ENCODE results near the gene UBR4. TPM values are rescaled to one million over a fixed set of nuclear protein-coding genes. Genes with fewer than 3 reads are reported as not detected.

UBR4 gene
- total and polyA plus RNA-seq, 2 experiments from 2014 or later: 111 to 230 TPM

- peaks cover 88% of the 10 kb centered on the region for H3K36me3 Mint-ChIP-seq (ENCODE audit: low read depth)
- no peaks in the 10 kb centered on the region for H3K4me1 Mint-ChIP-seq
- H3K27ac ChIP-seq (ENCODE audit: low read depth): no peak overlapping the region
- no peaks in the 10 kb centered on the region for H3K9me3 Mint-ChIP-seq
- H3K79me2 ChIP-seq (replicated peaks; ENCODE audit: insufficient read depth): no peaks in the 10 kb centered on the region
- H3K9me2 ChIP-seq (ENCODE audit: insufficient read depth): no peaks in the 10 kb centered on the region
- TF ChIP-seq STAT1 (IDR thresholded peaks at IDR 0.05; ENCODE audit: unreplicated experiment): no peak
- no peak for TF ChIP-seq EZH2 (IDR thresholded peaks at IDR 0.05; ENCODE audit: low read depth, unreplicated experiment)
- TF ChIP-seq ZNF114 (CRISPR knock-in tag; IDR thresholded peaks at IDR 0.05): no peak
- no peak for TF ChIP-seq POLR2AphosphoS5 (IDR thresholded peaks at IDR 0.05; ENCODE audit: low read depth)
- TF ChIP-seq JUNB (IDR thresholded peaks at IDR 0.05; ENCODE audit: unreplicated experiment): no peak
- no peak for TF ChIP-seq REST (IDR thresholded peaks at IDR 0.05; ENCODE audit: unreplicated experiment)
- no peak for TF ChIP-seq CREB1 (CRISPR knock-in tag; IDR thresholded peaks at IDR 0.05; ENCODE audit: low read depth)
- no peak for TF ChIP-seq EZH2phosphoT487 (IDR thresholded peaks at IDR 0.05; ENCODE audit: unreplicated experiment)
- TF ChIP-seq NANOG (IDR thresholded peaks at IDR 0.05; ENCODE audit: borderline replicate concordance): no peak
- TF ChIP-seq, protein P1, sequence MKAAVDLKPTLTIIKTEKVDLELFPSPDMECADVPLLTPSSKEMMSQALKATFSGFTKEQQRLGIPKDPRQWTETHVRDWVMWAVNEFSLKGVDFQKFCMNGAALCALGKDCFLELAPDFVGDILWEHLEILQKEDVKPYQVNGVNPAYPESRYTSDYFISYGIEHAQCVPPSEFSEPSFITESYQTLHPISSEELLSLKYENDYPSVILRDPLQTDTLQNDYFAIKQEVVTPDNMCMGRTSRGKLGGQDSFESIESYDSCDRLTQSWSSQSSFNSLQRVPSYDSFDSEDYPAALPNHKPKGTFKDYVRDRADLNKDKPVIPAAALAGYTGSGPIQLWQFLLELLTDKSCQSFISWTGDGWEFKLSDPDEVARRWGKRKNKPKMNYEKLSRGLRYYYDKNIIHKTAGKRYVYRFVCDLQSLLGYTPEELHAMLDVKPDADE (IDR thresholded peaks at IDR 0.05): no peak
- TF ChIP-seq, protein P2, sequence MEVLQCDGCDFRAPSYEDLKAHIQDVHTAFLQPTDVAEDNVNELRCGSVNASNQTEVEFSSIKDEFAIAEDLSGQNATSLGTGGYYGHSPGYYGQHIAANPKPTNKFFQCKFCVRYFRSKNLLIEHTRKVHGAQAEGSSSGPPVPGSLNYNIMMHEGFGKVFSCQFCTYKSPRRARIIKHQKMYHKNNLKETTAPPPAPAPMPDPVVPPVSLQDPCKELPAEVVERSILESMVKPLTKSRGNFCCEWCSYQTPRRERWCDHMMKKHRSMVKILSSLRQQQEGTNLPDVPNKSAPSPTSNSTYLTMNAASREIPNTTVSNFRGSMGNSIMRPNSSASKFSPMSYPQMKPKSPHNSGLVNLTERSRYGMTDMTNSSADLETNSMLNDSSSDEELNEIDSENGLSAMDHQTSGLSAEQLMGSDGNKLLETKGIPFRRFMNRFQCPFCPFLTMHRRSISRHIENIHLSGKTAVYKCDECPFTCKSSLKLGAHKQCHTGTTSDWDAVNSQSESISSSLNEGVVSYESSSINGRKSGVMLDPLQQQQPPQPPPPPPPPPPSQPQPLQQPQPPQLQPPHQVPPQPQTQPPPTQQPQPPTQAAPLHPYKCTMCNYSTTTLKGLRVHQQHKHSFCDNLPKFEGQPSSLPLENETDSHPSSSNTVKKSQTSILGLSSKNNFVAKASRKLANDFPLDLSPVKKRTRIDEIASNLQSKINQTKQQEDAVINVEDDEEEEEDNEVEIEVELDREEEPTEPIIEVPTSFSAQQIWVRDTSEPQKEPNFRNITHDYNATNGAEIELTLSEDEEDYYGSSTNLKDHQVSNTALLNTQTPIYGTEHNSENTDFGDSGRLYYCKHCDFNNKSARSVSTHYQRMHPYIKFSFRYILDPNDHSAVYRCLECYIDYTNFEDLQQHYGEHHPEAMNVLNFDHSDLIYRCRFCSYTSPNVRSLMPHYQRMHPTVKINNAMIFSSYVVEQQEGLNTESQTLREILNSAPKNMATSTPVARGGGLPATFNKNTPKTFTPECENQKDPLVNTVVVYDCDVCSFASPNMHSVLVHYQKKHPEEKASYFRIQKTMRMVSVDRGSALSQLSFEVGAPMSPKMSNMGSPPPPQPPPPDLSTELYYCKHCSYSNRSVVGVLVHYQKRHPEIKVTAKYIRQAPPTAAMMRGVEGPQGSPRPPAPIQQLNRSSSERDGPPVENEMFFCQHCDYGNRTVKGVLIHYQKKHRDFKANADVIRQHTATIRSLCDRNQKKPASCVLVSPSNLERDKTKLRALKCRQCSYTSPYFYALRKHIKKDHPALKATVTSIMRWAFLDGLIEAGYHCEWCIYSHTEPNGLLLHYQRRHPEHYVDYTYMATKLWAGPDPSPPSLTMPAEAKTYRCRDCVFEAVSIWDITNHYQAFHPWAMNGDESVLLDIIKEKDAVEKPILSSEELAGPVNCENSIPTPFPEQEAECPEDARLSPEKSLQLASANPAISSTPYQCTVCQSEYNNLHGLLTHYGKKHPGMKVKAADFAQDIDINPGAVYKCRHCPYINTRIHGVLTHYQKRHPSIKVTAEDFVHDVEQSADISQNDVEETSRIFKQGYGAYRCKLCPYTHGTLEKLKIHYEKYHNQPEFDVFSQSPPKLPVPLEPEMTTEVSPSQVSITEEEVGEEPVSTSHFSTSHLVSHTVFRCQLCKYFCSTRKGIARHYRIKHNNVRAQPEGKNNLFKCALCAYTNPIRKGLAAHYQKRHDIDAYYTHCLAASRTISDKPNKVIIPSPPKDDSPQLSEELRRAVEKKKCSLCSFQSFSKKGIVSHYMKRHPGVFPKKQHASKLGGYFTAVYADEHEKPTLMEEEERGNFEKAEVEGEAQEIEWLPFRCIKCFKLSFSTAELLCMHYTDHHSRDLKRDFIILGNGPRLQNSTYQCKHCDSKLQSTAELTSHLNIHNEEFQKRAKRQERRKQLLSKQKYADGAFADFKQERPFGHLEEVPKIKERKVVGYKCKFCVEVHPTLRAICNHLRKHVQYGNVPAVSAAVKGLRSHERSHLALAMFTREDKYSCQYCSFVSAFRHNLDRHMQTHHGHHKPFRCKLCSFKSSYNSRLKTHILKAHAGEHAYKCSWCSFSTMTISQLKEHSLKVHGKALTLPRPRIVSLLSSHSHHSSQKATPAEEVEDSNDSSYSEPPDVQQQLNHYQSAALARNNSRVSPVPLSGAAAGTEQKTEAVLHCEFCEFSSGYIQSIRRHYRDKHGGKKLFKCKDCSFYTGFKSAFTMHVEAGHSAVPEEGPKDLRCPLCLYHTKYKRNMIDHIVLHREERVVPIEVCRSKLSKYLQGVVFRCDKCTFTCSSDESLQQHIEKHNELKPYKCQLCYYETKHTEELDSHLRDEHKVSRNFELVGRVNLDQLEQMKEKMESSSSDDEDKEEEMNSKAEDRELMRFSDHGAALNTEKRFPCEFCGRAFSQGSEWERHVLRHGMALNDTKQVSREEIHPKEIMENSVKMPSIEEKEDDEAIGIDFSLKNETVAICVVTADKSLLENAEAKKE (CRISPR knock-in tag; IDR thresholded peaks at IDR 0.05): no peak
- TF ChIP-seq, protein P3, sequence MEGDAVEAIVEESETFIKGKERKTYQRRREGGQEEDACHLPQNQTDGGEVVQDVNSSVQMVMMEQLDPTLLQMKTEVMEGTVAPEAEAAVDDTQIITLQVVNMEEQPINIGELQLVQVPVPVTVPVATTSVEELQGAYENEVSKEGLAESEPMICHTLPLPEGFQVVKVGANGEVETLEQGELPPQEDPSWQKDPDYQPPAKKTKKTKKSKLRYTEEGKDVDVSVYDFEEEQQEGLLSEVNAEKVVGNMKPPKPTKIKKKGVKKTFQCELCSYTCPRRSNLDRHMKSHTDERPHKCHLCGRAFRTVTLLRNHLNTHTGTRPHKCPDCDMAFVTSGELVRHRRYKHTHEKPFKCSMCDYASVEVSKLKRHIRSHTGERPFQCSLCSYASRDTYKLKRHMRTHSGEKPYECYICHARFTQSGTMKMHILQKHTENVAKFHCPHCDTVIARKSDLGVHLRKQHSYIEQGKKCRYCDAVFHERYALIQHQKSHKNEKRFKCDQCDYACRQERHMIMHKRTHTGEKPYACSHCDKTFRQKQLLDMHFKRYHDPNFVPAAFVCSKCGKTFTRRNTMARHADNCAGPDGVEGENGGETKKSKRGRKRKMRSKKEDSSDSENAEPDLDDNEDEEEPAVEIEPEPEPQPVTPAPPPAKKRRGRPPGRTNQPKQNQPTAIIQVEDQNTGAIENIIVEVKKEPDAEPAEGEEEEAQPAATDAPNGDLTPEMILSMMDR (conservative IDR thresholded peaks at IDR 0.05; ENCODE audit: low read depth in 2 of 2): no peak
- no peak for TF ChIP-seq ZNF331 (CRISPR knock-in tag; IDR thresholded peaks at IDR 0.05; ENCODE audit: low read depth)
- H3K36me3 ChIP-seq (ENCODE audit: insufficient read depth): peaks cover 65% of the 10 kb centered on the region
- H3K27ac Mint-ChIP-seq: no peak overlapping the region
- no peak overlapping the region for H2AFZ ChIP-seq
- peaks cover 24% of the 10 kb centered on the region for H4K20me1 ChIP-seq (replicated peaks; ENCODE audit: insufficient read depth)
- no peak overlapping the region for H3K4me2 ChIP-seq
- DNase-seq (ENCODE audit: low spot score) (no peak), ATAC-seq (no peak)
- H3K4me1 ChIP-seq (ENCODE audit: insufficient read depth): no peaks in the 10 kb centered on the region
- no peak overlapping the region for H3K4me3 ChIP-seq
- peaks cover 3% of the 10 kb centered on the region for H3K27me3 Mint-ChIP-seq (ENCODE audit: insufficient read depth, low read depth, poor library complexity)
- H3F3A ChIP-seq (replicated peaks; ENCODE audit: low read depth): no peaks in the 10 kb centered on the region
- no peaks in the 10 kb centered on the region for H3K27me3 ChIP-seq (ENCODE audit: insufficient read depth)
- no peak overlapping the region for H3K4me3 Mint-ChIP-seq
Measured at GRCh38 chr1:19222573-19222972, 12.5 kb upstream of the UBR4 start.

Measured in GM23338 (cell line).